Fibroblast of skin of left biceps (primary cell): ENCODE measurements around the gene SFT2D2.

ENCODE experiments used
- DNase-seq, 2 experiments: peaks; one replicate each; pipeline ENCODE4 v3.0.0-alpha.2; 2013; ENCODE audit warnings: low read depth in 2 of 2

Gene SFT2D2

DNA sequence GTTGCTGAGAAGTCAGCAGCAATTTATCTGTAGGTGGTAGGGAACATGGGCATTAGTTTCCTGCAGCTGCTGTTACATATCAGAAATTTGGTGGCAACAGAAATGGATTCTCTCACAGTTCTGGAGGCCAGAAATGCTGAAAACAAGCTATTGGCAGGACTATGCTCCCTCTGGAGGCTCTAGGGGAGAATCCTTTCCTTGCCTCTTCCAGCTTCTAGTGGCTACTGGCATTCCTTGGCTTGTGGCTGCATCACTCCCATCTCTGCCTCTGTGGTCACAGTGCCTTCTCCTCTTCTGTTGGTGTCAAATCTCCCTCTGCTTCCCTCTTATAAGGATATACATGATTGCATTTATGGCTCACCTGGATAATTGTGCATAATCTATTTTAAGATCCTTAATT is 2.5 kb upstream of the SFT2D2 start:
- no peak for DNase-seq

DNA sequence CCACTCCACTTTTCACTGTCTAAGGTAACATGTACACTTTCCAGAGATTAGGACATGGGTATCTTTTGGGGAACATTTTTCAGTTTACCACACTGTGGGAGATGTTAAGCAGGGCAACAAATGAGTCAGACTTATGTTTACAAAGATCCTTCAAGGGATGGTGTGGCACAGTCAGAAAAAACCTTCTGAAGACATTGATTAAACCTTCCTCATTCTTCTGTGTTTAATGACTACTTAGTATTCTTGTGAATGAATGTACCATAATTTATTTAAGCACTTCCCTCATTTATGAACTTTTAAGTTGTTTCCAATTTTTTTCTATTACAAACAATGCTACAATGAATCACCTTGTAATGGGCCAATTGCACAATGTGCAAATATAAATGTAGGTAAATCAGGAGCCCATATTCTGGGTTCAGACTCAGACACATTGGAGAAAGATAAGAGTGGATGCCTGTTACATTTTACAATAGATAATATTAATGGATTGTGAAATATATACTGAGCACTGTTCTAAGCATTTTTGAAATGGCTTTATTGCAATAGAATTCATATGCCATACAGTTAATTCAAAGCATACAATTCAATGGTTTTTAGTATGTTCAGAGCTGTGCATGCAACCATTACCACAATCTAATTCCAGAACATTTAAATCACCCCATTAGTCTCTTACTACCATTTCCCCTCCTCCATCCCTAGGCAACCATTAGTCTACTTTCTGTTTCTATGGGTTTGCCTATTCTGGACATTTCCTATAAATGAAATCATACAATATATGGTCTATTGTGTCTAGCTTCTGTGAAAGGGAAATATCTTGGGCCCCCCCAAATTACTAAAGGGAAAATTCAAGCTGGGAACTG is 1.9 kb upstream of the SFT2D2 start:
- DNase-seq: peak; percentile 71 to 74

DNA sequence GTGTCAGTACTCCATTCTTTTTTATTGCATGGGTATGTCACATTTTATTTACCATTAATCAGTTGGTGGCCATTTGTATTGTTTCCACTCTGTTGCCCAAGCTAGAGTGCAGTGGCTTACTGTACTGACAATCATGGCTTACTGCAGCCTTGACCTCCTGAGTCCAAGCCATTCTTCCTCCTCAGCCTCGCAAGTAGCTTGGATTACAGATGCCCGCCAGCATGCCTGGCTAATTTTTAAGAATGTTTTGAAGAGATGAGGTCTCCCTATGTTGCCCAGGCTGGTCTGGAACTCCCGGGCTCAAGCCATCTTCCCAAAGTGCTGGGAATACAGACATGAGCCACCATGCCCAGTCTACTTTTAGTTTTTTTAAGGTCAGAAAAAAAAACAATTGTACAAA is 813 bp upstream of the SFT2D2 start:
- DNase-seq: no peak

DNA sequence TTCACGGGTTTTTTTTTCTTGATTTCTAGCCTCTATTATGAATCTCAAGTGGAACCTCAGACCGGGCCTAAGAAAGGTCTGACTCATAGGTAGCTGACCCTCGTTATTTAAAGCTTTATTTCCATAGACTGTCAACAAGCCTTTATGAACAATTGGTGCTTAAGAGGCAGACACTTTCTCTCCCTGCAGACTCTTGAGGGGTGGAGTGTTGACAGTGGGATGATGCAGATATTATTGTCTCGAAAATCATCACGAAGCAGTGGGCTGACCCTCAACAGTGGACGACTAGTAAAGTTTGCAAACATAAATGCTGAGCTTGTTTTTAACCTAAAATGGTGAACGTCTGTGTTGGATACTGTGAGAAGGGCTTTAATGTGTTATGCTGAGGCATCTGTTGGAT is 1.8 kb downstream of the SFT2D2 start:
- DNase-seq: no peak

DNA sequence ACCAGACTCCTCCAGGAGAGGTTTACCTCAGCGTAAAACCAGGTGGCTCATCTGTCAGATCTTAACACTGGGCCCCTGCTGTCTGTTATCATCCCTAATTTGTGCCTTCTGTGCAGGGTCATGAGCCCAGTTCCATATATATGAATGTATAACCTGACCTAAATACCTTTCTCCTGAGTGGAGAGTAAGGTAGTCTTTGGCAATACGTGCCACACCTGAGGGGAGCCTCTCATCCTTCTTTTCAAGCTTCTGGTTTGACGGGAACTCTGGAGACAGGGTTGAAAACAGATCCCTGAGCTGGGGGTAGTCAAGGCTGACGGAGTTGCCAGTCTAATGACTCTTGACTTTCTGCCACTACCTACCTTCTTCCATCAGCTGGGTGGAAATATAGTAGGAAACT is 4.1 kb downstream of the SFT2D2 start:
- DNase-seq: no peak

DNA sequence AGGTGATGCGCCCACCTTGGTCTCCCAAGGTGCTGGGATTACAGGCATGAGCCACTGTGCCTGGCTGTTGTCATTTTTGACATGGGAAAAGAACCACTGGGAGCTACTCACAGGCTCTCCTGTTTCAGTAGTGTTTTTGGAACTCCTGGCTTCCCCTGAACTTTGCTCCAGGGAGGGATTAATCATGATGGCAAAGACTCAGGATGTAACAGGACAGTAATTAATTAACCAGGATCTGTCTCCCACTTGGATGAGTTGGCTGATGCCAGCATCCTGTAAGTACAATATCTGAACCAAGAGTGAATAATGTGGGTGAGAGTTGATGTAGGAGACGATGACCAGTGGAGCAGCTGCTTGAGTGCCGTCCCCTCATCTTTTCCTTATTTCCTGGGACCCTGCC is 4.9 kb downstream of the SFT2D2 start:
- no peak for DNase-seq

DNA sequence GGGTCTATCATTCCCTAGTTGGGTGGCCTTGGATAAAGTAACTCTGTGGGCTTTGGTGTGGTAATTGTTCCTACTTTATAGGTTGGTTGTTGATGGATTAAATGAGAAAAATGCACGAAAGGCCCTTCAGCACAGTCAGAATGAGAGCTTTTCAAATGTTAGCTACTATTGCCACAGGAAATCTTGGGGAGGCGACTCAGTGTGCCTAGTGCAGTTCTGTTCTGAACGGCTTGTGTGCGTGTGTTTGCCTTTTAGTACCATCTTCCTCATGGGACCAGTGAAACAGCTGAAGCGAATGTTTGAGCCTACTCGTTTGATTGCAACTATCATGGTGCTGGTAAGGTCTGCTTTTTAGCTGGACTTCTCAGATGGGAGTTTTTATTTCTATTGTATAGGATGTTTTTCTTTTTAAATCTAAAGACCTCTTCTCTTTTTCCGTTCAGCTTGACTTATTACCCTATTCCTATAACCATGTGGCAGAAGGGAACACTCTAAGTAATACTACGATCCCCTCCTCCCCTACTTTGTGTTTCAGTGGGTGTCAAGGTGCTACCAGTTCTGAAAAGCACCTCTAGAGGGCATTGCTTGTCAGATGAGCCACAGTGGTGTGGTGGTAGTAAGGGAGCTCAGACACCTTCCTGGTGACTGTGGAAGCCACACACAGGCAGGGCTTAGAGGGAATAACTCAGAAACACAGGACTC is 9.2 kb downstream of the SFT2D2 start:
- DNase-seq: no peak

DNA sequence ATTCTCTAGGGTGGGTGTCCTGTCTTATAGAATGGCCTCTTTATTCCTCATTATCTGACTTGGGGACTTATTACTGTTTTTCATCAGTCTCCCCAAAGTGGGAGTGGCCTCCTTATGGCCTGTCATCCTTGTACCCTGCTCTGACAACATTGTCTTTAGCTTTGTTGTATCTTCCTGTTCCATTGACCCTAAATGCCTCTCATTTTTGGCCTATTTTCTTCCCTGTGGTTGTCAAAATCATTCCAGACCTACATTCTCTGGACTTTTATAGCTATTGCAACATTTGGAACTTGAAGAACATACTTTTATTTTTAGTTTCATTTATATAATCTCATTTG is 9.7 kb downstream of the SFT2D2 start:
- DNase-seq: no peak

DNA sequence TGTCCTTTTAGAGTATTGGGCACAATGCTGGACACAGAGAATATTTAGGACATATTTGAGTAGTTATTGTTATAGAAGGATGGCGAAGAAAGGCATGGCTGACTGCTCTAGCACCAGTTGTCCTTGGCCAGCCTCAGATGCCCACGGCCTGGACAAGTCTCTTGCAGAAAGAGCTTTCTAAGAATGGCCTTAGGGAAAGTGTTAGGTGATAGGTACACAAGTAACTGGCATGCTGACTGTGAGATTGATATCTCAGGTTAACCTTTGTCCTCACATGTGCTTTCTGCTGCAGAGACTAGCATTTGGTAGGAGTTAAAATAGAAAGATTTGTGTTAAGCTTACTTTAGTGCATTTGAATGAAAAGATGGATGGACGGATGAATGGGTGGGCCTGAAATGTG is 10.1 kb downstream of the SFT2D2 start:
- no peak for DNase-seq

DNA sequence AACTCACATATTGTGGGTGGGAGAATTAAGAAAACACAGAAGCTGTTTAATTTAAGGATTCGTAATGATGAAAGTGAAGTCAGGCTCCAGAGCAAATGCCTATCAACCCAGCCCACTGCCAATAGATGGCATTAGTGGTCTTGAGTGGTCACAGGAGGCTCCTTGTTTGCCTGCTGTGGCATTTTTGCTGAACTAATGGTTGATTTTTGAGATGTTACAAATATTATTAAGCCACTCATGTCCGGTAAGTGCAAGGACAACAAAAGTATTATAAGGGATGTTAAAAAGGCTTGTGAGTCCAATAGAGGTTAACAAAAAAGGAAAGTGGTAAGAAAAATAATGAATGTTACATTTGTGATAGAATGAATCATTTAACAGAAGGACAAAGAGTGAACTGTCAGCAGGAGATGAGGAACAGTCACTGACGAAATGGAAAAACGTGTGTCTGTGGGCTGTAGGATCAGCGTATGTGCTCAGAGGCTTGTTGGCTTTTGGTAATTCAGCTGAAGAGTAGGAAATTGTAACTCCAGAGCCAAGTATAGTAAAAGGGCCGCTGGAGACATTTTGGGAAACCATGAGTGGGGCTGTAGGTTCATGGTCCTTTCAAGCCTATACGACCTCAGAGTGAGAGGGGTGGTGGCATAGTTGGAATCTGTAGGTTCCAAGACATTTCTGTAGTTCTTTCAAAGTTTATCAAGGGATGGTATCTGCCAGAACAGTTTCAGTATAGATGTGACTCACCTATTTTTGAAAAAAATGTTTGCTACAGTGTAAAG is 11.2 kb downstream of the SFT2D2 start:
- DNase-seq: no peak

DNA sequence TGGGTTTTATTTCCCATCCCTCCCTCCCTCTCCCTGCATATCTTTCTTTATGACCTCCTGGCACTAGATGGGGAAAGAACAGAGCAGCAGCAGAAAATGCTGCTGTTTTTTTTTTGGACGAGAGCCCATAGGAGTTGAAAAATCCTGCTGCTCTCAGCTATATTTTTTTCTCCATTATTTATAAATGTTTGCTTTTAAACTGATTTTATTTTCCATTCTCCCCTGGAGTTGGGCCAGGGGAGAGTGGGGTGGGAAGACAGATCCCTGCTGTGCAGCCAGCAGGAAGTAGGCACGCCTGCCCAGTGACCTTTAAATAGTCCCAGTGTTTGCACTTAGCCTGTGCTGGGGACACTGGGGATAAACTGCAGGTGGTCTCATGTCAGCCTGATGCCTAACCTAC is 17.4 kb downstream of the SFT2D2 start:
- DNase-seq: no peak

DNA sequence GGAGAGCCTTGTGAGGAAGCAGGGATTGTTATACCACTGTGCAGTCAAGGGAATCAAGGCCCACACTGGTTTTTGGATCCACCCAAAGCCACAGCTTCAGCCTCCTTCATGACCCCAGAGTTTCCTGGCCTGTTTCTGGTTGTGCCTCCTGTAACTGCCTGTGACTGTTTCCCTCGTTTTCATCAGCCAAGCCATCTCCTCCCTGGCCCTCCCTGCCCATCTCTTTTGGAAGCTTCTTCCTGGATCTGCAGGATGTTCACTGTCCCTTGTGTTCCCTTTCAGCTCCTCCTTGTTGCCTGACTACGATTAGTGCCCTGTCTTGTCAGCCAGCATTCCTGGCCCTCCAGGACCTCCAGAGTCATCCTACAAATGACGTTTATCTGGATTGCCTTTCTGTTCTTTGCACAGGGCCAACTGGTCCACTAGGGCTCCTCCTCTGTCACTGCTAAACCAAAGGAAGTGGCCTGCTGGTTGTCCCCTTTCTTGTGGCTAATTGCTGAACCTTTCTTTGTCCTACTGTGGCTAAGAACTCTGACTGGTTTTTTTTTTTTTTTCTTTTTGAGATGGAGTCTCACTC is 17.9 kb downstream of the SFT2D2 start:
- DNase-seq: no peak

DNA sequence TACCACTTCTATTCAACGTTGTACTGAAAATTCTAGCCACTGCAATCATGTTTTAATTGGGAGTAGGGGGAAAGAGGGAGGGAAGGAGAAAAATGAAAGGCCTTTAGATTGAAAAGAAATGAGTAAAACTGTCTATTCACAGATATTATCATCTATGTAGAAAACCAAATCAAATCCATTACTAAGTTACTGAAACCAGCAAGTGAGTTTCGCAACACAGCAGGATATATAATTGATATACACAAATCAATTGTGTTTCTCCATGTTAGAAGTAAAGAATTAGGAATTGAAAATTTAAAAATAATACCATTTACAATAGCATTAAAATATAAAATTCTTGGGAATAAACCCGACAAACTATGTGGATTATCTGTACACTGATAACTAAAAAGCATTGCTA is 19.2 kb downstream of the SFT2D2 start:
- no peak for DNase-seq

DNA sequence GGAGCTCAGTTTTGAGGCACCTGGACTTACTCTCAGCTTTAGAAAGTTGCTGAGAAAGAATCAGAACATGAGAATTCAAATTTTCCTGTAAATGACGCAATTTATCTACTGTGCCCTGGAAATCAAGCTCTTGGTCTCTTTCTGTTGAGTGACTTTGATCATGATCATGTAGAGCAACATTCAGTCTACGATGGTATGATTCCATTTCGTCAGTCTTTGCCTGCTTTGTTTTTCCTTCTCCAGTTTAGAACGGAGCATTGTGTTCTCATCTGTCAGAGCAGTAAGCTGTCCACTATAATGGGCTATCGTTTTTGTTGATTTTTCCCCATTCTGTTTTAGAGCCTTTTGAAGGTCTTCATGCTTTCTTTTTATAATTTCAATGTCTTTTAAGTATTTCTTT is 20.7 kb downstream of the SFT2D2 start:
- DNase-seq: no peak

DNA sequence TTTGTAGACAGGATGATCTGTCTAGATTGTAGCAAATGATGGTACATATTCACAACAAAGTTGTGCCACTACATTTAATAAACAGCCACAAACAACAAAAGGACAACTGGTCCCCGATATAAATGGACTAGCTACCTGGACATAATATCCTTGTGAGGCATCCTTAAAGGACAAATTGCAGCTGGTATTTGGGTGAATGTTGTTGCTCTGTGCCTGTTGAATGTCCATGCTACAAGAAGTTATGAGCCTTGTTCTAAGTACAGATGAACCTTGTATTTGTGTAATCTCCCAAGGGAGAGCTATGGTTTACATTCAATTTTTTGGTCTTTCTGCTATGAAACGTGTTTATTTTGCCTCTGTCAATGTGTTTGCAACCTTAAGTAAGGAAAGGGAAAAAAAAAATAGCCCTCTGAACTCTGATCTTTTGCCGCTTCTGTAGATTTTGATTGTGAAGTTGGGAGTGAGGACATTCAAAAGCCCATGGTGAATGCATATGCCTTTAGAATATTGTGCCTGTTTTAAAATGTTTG is 26.5 kb downstream of the SFT2D2 start:
- no peak for DNase-seq

DNA sequence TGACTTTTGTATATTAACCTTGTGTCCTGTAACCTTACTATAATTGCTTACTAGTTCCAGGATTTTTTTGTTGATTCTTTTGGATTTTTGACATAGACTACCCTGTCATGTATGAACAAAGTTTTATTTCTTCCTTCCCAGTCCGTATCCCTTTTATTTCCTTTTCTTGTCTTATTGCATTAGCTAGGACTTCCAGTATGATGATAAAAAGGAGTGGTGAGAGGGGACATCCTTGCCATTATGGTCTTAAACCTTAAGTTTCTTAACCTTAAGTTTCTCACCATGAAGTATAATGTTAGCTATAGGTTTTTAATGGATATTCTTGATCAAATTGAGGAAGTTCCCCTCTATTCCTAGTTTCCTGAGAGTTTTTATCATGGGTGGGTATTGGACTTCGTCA is 30.4 kb downstream of the SFT2D2 start:
- no peak for DNase-seq

DNA sequence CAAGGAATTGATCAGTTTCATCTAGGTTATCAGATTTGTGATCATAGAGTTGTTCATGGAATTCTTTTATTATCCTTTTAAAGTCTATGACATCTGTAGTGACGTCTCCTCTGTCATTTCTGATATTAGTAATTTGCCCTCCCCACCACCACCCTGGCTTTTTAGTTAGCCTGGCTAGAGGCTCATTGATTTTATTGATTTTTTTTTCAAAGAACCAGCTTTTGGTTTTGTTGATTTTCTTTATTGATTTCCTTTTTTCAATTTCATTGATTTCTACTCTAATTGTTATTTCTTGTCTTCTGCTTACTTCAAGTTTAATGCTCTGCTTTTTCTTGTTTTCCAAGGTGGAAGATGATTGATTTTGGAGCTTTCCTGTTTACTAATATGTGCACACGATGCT is 31.6 kb downstream of the SFT2D2 start:
- no peak for DNase-seq

DNA sequence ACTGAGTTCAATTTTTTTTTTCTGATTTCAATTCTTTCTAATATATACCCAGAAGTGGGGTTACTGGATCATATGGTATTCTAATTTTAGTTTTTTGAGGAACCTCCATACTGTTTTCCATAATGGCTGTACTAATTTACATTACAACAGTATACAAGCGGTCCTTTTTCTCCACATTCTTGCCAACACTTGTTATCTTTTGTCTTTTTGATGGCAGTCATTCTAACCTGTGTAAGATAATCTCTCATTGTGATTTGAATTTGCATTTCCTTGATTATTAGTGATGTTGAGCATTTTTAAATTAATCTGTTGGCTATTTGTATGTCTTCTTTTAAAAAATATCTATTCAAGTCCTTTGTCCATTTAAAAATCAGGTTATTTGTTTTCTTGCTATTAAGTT is 33.8 kb downstream of the SFT2D2 start:
- no peak for DNase-seq

DNA sequence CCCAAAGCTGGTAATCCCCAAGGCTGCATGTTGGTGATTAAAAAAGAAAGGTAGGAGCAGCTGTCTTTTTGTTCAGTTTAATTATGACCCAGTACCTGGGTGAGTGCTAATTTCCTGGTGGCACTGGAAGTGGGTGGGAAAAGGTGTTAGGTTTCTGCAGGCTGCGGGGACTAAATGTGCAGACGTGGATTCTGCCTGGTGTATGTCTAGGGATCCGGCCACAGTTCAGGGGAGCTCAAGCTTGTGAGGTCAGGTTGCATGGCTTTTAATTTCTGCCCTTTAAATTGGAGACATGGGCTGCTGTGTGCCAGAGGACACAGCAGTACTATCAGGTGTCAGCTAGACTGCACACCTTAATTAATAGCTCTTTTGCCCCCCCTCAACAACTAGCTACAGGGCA is 34.6 kb downstream of the SFT2D2 start:
- no peak for DNase-seq

DNA sequence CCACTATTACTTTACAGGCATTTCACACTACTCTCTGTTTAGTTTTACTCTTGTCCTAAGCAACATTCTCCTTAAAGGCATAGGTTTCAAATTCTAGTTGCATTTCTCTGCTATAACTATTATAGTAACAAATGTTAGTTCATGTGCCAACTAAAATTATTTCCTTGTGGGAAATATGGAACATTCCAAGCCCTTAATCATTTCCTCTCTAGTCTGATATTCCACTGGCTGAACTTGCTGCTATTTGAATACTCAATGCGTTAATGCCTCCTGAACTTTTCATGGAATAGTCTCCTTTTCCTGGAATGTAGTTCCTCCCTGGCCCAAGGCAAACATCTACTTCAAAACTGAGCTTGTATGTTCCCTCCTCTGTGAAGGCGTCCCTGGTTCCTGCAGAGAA is 35.6 kb downstream of the SFT2D2 start:
- peak; percentile 69 to 76 for DNase-seq

DNA sequence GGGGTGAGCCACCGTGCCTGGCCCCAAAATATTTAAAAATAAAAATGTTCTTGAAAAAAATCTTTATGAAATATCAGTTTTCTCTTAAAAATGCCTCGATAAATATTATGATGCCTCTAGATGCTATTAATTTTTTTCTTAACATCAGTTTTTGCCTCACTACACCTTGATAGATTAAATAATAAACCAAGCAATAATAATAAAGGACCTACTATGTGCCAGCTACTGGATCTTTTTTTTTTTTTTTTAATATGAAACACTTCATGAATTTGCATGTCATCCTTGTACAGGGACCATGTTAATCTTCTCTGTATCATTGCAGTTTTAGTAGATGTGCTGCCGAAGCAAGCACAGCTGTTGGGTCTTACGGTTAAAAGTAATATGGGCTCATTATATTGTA is 37.3 kb downstream of the SFT2D2 start:
- DNase-seq: no peak

DNA sequence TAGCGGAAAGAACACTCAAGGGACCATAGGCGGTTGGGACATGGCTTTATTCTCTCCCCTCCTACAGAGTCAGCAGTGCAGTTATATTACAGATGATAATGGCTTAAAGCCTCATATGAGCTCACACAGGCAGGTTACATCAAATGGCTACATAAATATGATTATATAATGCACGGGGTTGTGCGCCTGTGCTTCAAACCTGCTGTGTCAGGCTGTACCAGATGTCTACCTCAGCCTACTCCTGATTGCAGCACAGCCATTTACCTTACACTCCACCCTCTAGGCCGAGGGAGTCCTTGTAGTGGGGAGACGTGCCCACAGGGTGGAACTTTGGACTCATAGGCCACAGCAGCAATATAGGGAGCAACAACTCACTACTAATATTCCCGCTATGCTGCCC is 38.5 kb downstream of the SFT2D2 start:
- no peak for DNase-seq
